Tibial nerve (tissue), 3 donors: ENCODE results near the gene DENND4B.
"Not testable (repeated sequence)": the region's sequence is repeated elsewhere in the genome, so short reads cannot be mapped to it uniquely, and the experiment has no call there.

Experiments
- POLR2A ChIP-seq, 2 donors: fragments of 450-650 bp; IDR thresholded peaks; one replicate each; pipeline ENCODE4 v1.6.1; 2017; ENCODE audit warnings: antibody characterized with exemption in 2 of 2, mild to moderate bottlenecking in 2 of 2, moderate library complexity in 2 of 2
- TF ChIP-seq, protein P1 (sequence below), 5 experiments: fragments of 200-600 bp in 3 of 5; fragments of 450-650 bp in 2 of 5; sonication (generic) in 3 of 5; IDR thresholded peaks; one replicate each; pipeline ENCODE4 v1.5.1; 2016 to 2019; ENCODE audit warnings: antibody characterized with exemption in 5 of 5, mild to moderate bottlenecking in 3 of 5, moderate library complexity in 2 of 5

- TF ChIP-seq, protein P1, sequence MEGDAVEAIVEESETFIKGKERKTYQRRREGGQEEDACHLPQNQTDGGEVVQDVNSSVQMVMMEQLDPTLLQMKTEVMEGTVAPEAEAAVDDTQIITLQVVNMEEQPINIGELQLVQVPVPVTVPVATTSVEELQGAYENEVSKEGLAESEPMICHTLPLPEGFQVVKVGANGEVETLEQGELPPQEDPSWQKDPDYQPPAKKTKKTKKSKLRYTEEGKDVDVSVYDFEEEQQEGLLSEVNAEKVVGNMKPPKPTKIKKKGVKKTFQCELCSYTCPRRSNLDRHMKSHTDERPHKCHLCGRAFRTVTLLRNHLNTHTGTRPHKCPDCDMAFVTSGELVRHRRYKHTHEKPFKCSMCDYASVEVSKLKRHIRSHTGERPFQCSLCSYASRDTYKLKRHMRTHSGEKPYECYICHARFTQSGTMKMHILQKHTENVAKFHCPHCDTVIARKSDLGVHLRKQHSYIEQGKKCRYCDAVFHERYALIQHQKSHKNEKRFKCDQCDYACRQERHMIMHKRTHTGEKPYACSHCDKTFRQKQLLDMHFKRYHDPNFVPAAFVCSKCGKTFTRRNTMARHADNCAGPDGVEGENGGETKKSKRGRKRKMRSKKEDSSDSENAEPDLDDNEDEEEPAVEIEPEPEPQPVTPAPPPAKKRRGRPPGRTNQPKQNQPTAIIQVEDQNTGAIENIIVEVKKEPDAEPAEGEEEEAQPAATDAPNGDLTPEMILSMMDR (IDR thresholded peaks at IDR 0.05) = not testable (repeated sequence)
- TF ChIP-seq POLR2A (IDR thresholded peaks at IDR 0.05) = not testable (repeated sequence)
Measured at GRCh38 chr1:153895866-153896265, 50.7 kb downstream of the DENND4B start.
